Kidney (tissue), 14 donors: Measurements from ENCODE around the gene SRRM5. TPM values are rescaled to one million over a fixed set of nuclear protein-coding genes. Genes with fewer than 3 reads are reported as not detected.

ENCODE experiments used
- DNase-seq, 5 donors: peaks; one replicate each; pipeline ENCODE4 v3.0.0-alpha.2; 2013 to 2020
- FAIRE-seq: peaks from 2 replicates; lab custom pipeline; 2012; peaks lifted over from hg19 to GRCh38; lab: Jason Lieb, UNC
- H3K27ac ChIP-seq, 2 donors: one replicate each; pipeline ENCODE4 v1.7.0; 2013; ENCODE audit warnings: low read depth in 2 of 2, low read length in 2 of 2, inconsistent platforms in 1 of 2
- H3K27me3 ChIP-seq: one replicate; pipeline ENCODE4 v1.7.1; 2013; ENCODE audit warnings: low read length, inconsistent platforms; ENCODE audit not compliant: control insufficient read depth, insufficient read depth
- H3K36me3 ChIP-seq, 3 donors: one replicate each; pipeline versions ENCODE4 v1.7.0 to v1.7.1; 2013; ENCODE audit warnings: low read length in 3 of 3, control low read depth in 1 of 3, inconsistent platforms in 1 of 3; ENCODE audit not compliant: insufficient read depth in 3 of 3, control insufficient read depth in 2 of 3
- H3K4me1 ChIP-seq, 3 donors: one replicate each; pipeline versions ENCODE4 v1.7.0 to v1.7.1; 2013; ENCODE audit warnings: low read length in 3 of 3, inconsistent platforms in 1 of 3, low read depth in 1 of 3; ENCODE audit not compliant: control insufficient read depth in 2 of 3, insufficient read depth in 2 of 3
- H3K4me3 ChIP-seq, 3 donors: one replicate each; pipeline versions ENCODE4 v1.7.0 to v1.8.1; 2013; ENCODE audit warnings: low read length in 3 of 3, control low read depth in 1 of 3, inconsistent platforms in 1 of 3
- H3K9ac ChIP-seq, 3 donors: one replicate each; pipeline versions ENCODE4 v1.7.0 to v1.7.1; 2013; ENCODE audit warnings: low read length in 3 of 3, control low read depth in 1 of 3, inconsistent platforms in 1 of 3
- H3K9me3 ChIP-seq, 3 donors: one replicate each; pipeline versions ENCODE4 v1.7.0 to v1.7.1; 2013; ENCODE audit warnings: low read length in 3 of 3, control low read depth in 1 of 3, inconsistent platforms in 1 of 3; ENCODE audit not compliant: control insufficient read depth in 2 of 3, insufficient read depth in 1 of 3
- intact Hi-C: fragments of 100-400 bp; cut with DNase I; formaldehyde crosslinking; loops from one replicate; pipeline ENCODE4 v1.11.1; 2022
- polyA plus RNA-seq: library from polyadenylated mRNA; stranded (reverse); fragments of 350-450 nt; fragmentation: Illumina TruSeq; extraction: RNeasy Lipid Tissue Mini Kit (QIAGEN cat#74804); gene quantifications from one replicate; pipeline ENCODE4 v1.2.3, GENCODE V29; 2014; ENCODE audit warnings: low read depth, low replicate concordance; ENCODE audit not compliant: insufficient read depth
- total RNA-seq: library from RNA; stranded (reverse); fragmentation: NEBNext Ultra II Directional; extraction: Animal tissue kit (Norgen Biotek cat#: 25700); gene quantifications from one replicate; pipeline ENCODE4 v1.2.1, GENCODE V29; 2021
- TF ChIP-seq, protein P1 (sequence below): IDR thresholded peaks from 3 replicates; pipeline ENCODE4 v1.5.1; 2012; ENCODE audit warnings: mild to moderate bottlenecking, moderate library complexity, borderline replicate concordance; ENCODE audit not compliant: insufficient read depth; ENCODE audit errors: extremely low read depth
- donor health status: control.
- donor health status: control.
- donor health status: control.
- donor health status: control.
- donor health status: control.
- donor health status: DM: yes; HTN: yes; CAD: no.
- donor health status: Normal renal cell carcinoma (clear cell type).

The SRRM5 gene
- total and polyA plus RNA-seq, 2 donors from 2014 or later = 0.22 to 0.28 TPM

- TF ChIP-seq, protein P1, sequence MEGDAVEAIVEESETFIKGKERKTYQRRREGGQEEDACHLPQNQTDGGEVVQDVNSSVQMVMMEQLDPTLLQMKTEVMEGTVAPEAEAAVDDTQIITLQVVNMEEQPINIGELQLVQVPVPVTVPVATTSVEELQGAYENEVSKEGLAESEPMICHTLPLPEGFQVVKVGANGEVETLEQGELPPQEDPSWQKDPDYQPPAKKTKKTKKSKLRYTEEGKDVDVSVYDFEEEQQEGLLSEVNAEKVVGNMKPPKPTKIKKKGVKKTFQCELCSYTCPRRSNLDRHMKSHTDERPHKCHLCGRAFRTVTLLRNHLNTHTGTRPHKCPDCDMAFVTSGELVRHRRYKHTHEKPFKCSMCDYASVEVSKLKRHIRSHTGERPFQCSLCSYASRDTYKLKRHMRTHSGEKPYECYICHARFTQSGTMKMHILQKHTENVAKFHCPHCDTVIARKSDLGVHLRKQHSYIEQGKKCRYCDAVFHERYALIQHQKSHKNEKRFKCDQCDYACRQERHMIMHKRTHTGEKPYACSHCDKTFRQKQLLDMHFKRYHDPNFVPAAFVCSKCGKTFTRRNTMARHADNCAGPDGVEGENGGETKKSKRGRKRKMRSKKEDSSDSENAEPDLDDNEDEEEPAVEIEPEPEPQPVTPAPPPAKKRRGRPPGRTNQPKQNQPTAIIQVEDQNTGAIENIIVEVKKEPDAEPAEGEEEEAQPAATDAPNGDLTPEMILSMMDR = no peak
- FAIRE-seq = peak; percentile 99
- intact Hi-C loops = no loop called here
Measured at GRCh38 chr19:43575156-43575950, 36.5 kb upstream of the SRRM5 start, which contains the start of the genes PINLYP and XRCC1. PINLYP (plus strand) TSS chr19:43575801; CDS start chr19:43577192, 1,391 bp downstream. XRCC1 (minus strand) TSS chr19:43575527; CDS start chr19:43575458, 69 bp downstream.

DNA sequence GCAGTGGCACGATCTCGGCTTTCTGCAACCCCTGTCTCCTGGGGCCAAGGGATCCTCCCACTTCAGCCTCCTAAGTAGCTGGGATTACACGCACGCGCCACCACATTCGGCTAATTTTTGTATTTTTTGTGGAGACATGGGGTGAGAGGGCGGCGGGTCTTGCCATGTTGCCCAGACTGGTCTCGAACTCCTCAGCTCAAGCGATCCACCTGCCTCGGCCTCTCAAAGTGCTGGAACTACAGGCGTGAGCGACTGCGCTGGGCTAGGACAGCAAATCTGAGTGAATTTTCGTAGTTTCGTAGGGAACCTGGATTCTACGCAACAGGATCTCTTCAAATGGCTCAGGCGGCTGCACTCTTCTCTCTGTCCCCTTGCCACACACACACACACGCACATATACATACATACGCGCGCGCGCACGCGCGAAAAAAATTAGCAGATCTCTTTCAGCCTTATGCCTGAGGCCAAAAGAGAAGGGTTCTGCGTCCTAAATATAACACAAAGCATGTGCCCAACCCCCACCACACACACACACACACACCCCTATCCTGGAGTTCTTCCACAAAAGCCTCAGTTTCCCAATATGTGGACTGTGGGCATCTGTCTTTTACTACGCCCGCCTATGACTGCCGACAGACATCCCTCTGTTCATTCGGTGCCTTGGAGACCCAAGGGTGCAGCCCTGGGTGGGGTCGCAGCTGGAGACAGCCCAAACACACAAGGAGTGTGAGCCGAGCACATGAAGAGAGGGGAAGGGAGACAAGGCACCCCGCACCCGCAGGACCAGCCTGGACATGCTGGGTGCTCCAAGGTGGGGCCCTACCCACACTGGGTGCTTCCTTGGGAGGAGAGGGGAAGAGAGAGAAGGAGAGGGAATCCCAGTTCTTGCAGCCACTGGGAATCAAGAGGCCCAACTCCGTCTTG lies 35.7 kb upstream of the SRRM5 start:
- H3K27me3 ChIP-seq = no peaks in the 10 kb centered on the region
- DNase-seq (peak in 2 of 5 donors; percentile 74 to 76), FAIRE-seq (no peak)
- intact Hi-C loops = no loop called here
- H3K9ac ChIP-seq = peak overlapping the region in 1 of 3 donors; percentile 31
- H3K9me3 ChIP-seq = no peaks in the 10 kb centered on the region
- TF ChIP-seq, protein P1 = no peak
- peak overlapping the region; percentile 23 to 62 (median 60) for H3K4me3 ChIP-seq
- H3K36me3 ChIP-seq = peaks cover 0 to 6% (median 0%) of the 10 kb centered on the region in 3 donors
- peaks cover 0 to 16% (median 8%) of the 10 kb centered on the region in 3 donors for H3K4me1 ChIP-seq
- H3K27ac ChIP-seq = peak overlapping the region in 1 of 2 donors; percentile 51

More at GRCh38 chr19:43575156-43575950, 36.5 kb upstream of the SRRM5 start, which contains the start of the genes PINLYP and XRCC1:
- peaks cover 0 to 6% (median 0%) of the 10 kb centered on the region in 3 donors for H3K36me3 ChIP-seq
- H3K27ac ChIP-seq = peak within 1 kb of the TSS; percentile 62 to 65
- DNase-seq = peak; percentile 99 to 100 (median 99)
- peak within 1 kb of the TSS; percentile 76 to 98 (median 89) for H3K4me3 ChIP-seq
- H3K4me1 ChIP-seq = peaks cover 0 to 13% (median 5%) of the 10 kb centered on the region in 3 donors
- H3K27me3 ChIP-seq = no peaks in the 10 kb centered on the region
- no peaks in the 10 kb centered on the region for H3K9me3 ChIP-seq
- H3K9ac ChIP-seq = peak within 1 kb of the TSS; percentile 69 to 94 (median 74)

- Histone ChIP-seq H3K27ac (no peak overlapping the region), H3K4me1 (peaks cover 0 to 29% (median 18%) of the 10 kb centered on the region in 3 donors), H3K27me3 (no peaks in the 10 kb centered on the region), H3K9ac (no peak overlapping the region), H3K9me3 (no peaks in the 10 kb centered on the region), H3K36me3 (no peaks in the 10 kb centered on the region), H3K4me3 (no peak overlapping the region)
- intact Hi-C loops = no loop called here
- no peak for FAIRE-seq
- TF ChIP-seq, protein P1 = no peak
- no peak for DNase-seq
Measured at GRCh38 chr19:43578787-43579186, 33.1 kb upstream of the SRRM5 start.
